Kidney (tissue), 14 donors: ENCODE measurements around the gene HSF4. TPM values are rescaled to one million over a fixed set of nuclear protein-coding genes. Genes with fewer than 3 reads are reported as not detected.

Experiments
- DNase-seq, 5 donors: peaks; one replicate each; pipeline ENCODE4 v3.0.0-alpha.2; 2013 to 2020
- FAIRE-seq: peaks from 2 replicates; lab custom pipeline; 2012; peaks lifted over from hg19 to GRCh38; lab: Jason Lieb, UNC
- H3K27ac ChIP-seq, 2 donors: one replicate each; pipeline ENCODE4 v1.7.0; 2013; ENCODE audit warnings: low read depth in 2 of 2, low read length in 2 of 2, inconsistent platforms in 1 of 2
- H3K27me3 ChIP-seq: one replicate; pipeline ENCODE4 v1.7.1; 2013; ENCODE audit warnings: low read length, inconsistent platforms; ENCODE audit not compliant: control insufficient read depth, insufficient read depth
- H3K36me3 ChIP-seq, 3 donors: one replicate each; pipeline versions ENCODE4 v1.7.0 to v1.7.1; 2013; ENCODE audit warnings: low read length in 3 of 3, control low read depth in 1 of 3, inconsistent platforms in 1 of 3; ENCODE audit not compliant: insufficient read depth in 3 of 3, control insufficient read depth in 2 of 3
- H3K4me1 ChIP-seq, 3 donors: one replicate each; pipeline versions ENCODE4 v1.7.0 to v1.7.1; 2013; ENCODE audit warnings: low read length in 3 of 3, inconsistent platforms in 1 of 3, low read depth in 1 of 3; ENCODE audit not compliant: control insufficient read depth in 2 of 3, insufficient read depth in 2 of 3
- H3K4me3 ChIP-seq, 3 donors: one replicate each; pipeline versions ENCODE4 v1.7.0 to v1.8.1; 2013; ENCODE audit warnings: low read length in 3 of 3, control low read depth in 1 of 3, inconsistent platforms in 1 of 3
- H3K9ac ChIP-seq, 3 donors: one replicate each; pipeline versions ENCODE4 v1.7.0 to v1.7.1; 2013; ENCODE audit warnings: low read length in 3 of 3, control low read depth in 1 of 3, inconsistent platforms in 1 of 3
- H3K9me3 ChIP-seq, 3 donors: one replicate each; pipeline versions ENCODE4 v1.7.0 to v1.7.1; 2013; ENCODE audit warnings: low read length in 3 of 3, control low read depth in 1 of 3, inconsistent platforms in 1 of 3; ENCODE audit not compliant: control insufficient read depth in 2 of 3, insufficient read depth in 1 of 3
- CTCF ChIP-seq: IDR thresholded peaks from 3 replicates; pipeline ENCODE4 v1.5.1; 2012; ENCODE audit warnings: mild to moderate bottlenecking, moderate library complexity, borderline replicate concordance; ENCODE audit not compliant: insufficient read depth; ENCODE audit errors: extremely low read depth
- intact Hi-C: fragments of 100-400 bp; cut with DNase I; formaldehyde crosslinking; loops from one replicate; pipeline ENCODE4 v1.11.1; 2022
- polyA plus RNA-seq: library from polyadenylated mRNA; stranded (reverse); fragments of 350-450 nt; fragmentation: Illumina TruSeq; extraction: RNeasy Lipid Tissue Mini Kit (QIAGEN cat#74804); gene quantifications from one replicate; pipeline ENCODE4 v1.2.3, GENCODE V29; 2014; ENCODE audit warnings: low read depth, low replicate concordance; ENCODE audit not compliant: insufficient read depth
- total RNA-seq: library from RNA; stranded (reverse); fragmentation: NEBNext Ultra II Directional; extraction: Animal tissue kit (Norgen Biotek cat#: 25700); gene quantifications from one replicate; pipeline ENCODE4 v1.2.1, GENCODE V29; 2021
- donor health status: control.
- donor health status: control.
- donor health status: control.
- donor health status: control.
- donor health status: control.
- donor health status: DM: yes; HTN: yes; CAD: no.
- donor health status: Normal renal cell carcinoma (clear cell type).

HSF4 gene
- total and polyA plus RNA-seq, 2 donors from 2014 or later, result 26.7 to 37.9 TPM

DNA sequence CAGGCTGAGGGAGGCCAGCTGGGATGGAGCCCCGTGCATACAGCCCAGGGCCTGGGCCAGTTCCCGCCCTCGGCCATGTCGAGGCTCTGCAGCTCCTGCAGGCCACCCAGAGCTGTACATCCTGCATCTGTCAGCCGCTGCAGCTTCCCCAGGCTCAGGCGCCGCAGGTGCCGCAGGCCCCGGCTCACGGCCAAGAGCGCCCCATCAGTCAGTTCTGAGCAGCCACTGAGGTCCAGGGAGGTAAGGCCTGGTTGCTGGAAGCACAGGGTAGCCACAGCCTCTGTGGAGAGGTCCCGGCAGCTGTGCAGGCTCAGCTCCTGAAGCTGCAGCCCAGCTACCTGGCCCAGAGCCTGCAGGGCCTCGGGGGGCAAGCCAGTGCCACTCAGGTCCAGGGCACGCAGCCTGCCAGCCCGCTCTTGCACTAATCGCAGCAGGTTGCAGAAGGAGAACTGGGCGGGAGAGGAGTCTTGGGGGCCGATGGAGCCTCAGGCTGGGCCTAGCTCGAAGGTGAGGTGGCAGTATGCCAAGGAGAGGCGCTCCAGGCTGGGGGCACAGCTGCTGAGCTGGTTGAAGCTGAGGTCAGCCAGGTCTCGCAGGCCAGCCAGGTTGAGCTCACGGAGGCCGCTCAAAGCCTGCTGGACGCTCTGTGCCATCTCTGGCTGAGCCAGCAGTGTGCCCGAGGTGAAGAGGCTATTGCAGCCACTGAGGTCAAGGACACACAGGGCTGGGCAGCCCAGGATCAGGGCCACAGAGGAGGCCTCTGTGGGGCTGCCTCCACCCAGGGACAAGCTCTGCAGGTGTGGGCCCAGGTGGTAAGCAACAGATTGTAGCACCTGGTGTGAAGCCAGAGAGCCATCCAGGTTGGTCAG, 45.8 kb downstream of the HSF4 start:
- Histone ChIP-seq H3K9me3 (no peaks in the 10 kb centered on the region), H3K4me3 (no peak overlapping the region), H3K9ac (no peak overlapping the region), H3K4me1 (peaks cover 0 to 2% (median 0%) of the 10 kb centered on the region in 3 donors), H3K36me3 (no peaks in the 10 kb centered on the region), H3K27me3 (no peaks in the 10 kb centered on the region), H3K27ac (no peak overlapping the region)
- intact Hi-C loops, result no loop called here
- DNase-seq (no peak), FAIRE-seq (no peak)
- no peak for TF ChIP-seq CTCF

DNA sequence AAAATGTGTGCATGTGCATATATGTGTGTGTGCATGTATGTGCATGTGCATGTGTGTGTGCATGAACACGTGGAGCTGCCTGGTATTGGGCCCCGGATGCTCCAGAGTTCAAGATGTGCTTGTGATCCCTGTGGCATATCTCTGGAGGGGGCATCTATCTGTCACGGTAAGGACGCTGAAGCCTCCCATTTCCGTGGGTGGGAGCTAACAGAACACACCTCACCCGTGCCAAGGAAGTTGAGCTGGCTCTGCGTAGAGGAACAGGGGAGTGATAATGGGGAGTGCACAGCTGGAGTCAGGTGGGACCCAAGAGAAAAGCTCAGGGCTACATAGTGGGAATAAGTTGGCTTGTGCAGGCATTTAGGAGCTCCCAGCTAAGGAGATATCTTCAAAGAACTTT, 47.1 kb downstream of the HSF4 start:
- intact Hi-C loops, result no loop called here
- Histone ChIP-seq H3K36me3 (no peaks in the 10 kb centered on the region), H3K4me1 (peaks cover 0 to 6% (median 0%) of the 10 kb centered on the region in 3 donors), H3K9me3 (no peaks in the 10 kb centered on the region), H3K4me3 (no peak overlapping the region), H3K27me3 (no peaks in the 10 kb centered on the region), H3K27ac (no peak overlapping the region), H3K9ac (no peak overlapping the region)
- no peak for FAIRE-seq
- DNase-seq, result no peak
- TF ChIP-seq CTCF, result no peak

DNA sequence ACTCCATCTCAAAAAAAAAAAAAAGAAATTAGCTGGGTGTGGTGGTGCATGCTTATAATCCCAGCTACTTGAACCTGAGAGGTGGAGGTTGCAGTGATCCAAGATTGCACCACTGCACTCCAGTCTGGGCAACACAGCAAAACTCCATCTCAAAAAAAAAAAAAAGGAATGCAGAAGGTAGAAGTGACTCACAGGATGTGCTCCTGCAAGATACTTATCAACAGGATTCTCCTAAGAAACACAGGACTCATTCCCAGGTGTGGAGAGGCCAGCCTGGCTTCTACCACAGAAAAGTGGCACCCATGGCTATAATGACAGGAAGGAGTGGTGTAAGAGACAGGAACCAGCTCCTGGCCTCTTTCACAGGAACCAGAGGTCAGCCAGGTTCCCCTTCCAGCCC, 48.2 kb downstream of the HSF4 start:
- Histone ChIP-seq H3K27me3 (no peaks in the 10 kb centered on the region), H3K27ac (no peak overlapping the region), H3K4me1 (peaks cover 0 to 6% (median 0%) of the 10 kb centered on the region in 3 donors), H3K4me3 (no peak overlapping the region), H3K9me3 (no peaks in the 10 kb centered on the region), H3K9ac (no peak overlapping the region), H3K36me3 (no peaks in the 10 kb centered on the region)
- FAIRE-seq (no peak), DNase-seq (no peak)
- no peak for TF ChIP-seq CTCF
- intact Hi-C loops, result no loop called here
